ENCODE results near the gene FOXN3.

FOXN3 gene

GRCh38 chr14:89343356-89343755 is 73.7 kb downstream of the FOXN3 start:
- WGBS (ENCODE audit: extremely low coverage, insufficient coverage, insufficient read length), result no CpG with 5 or more reads among the region's 2 CpGs
- no peak overlapping the region for H3K14ac ChIP-seq (ENCODE audit: low read length)
- no peak overlapping the region for H2BK5ac ChIP-seq (ENCODE audit: low read depth, low read length, poor library complexity)
- no peak overlapping the region for H4K8ac ChIP-seq (ENCODE audit: low read depth, low read length)
- H3K4me1 ChIP-seq (ENCODE audit: control insufficient read depth in 1 of 2, insufficient read depth in 2 of 2, low read length in 2 of 2), result no peaks in the 10 kb centered on the region
- no peak overlapping the region for H3K23ac ChIP-seq (ENCODE audit: low read length)
- H4K91ac ChIP-seq (ENCODE audit: low read depth, low read length), result no peak overlapping the region
- no peaks in the 10 kb centered on the region for H3K79me1 ChIP-seq (ENCODE audit: low read length)
- H3K79me2 ChIP-seq (ENCODE audit: control insufficient read depth, insufficient read depth, low read length, poor library complexity), result peaks cover 2% of the 10 kb centered on the region
- no peak overlapping the region for H2BK12ac ChIP-seq (ENCODE audit: low read length)
- peaks cover 8 to 9% of the 10 kb centered on the region in 2 experiments for H3K36me3 ChIP-seq (ENCODE audit: control insufficient read depth in 1 of 2, insufficient read depth in 2 of 2, low read length in 2 of 2)
- H2AFZ ChIP-seq (ENCODE audit: insufficient read depth, low read length, poor library complexity), result no peak overlapping the region
- H3K27ac ChIP-seq (ENCODE audit: low read depth, low read length), result no peak overlapping the region
- H3K4me3 ChIP-seq (ENCODE audit: low read depth, low read length), result no peak overlapping the region
- no peak overlapping the region for H3K9ac ChIP-seq (ENCODE audit: low read length)
- no peaks in the 10 kb centered on the region for H3K27me3 ChIP-seq (ENCODE audit: insufficient read depth, low read length)
- no peak for DNase-seq
- no peaks in the 10 kb centered on the region for H3K9me3 ChIP-seq (ENCODE audit: insufficient read depth, low read depth, low read length)
- no peak overlapping the region for H3K4ac ChIP-seq (ENCODE audit: low read depth, low read length)
- H2BK120ac ChIP-seq (ENCODE audit: insufficient read depth, low read length, poor library complexity), result no peak overlapping the region
- H3K4me2 ChIP-seq (ENCODE audit: low read length), result no peak overlapping the region
- H4K12ac ChIP-seq (ENCODE audit: low read depth, low read length), result no peak overlapping the region
- H3K18ac ChIP-seq (ENCODE audit: low read length), result no peak overlapping the region
- H2AK5ac ChIP-seq (ENCODE audit: low read length), result no peak overlapping the region

DNA sequence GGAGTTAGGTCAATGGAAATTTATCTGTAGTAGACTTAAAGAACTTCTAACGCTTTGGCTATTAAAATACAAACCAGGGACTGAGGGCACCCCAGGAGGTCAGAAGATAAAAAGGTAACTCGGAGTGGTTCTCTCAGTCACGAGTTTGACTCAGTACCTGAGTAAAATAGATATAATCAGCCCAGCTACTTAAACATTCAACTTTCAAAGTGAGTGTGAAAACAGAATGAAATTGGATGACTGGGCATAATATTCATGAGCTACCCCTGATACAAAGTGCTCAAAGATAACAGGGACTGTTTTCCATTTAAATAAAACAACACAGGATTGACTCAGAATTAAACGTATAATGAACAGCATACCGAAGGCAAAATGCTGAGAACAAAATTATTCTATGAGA is 75.0 kb downstream of the FOXN3 start:
- H3K4me3 ChIP-seq (ENCODE audit: low read depth, low read length), result no peak overlapping the region
- no peaks in the 10 kb centered on the region for H3K27me3 ChIP-seq (ENCODE audit: insufficient read depth, low read length)
- H4K91ac ChIP-seq (ENCODE audit: low read depth, low read length), result no peak overlapping the region
- no peak overlapping the region for H4K12ac ChIP-seq (ENCODE audit: low read depth, low read length)
- no peak overlapping the region for H2BK120ac ChIP-seq (ENCODE audit: insufficient read depth, low read length, poor library complexity)
- peaks cover 0 to 3% of the 10 kb centered on the region in 2 experiments for H3K4me1 ChIP-seq (ENCODE audit: control insufficient read depth in 1 of 2, insufficient read depth in 2 of 2, low read length in 2 of 2)
- H3K79me1 ChIP-seq (ENCODE audit: low read length), result no peaks in the 10 kb centered on the region
- no peaks in the 10 kb centered on the region for H3K9me3 ChIP-seq (ENCODE audit: insufficient read depth, low read depth, low read length)
- H3K36me3 ChIP-seq (ENCODE audit: control insufficient read depth in 1 of 2, insufficient read depth in 2 of 2, low read length in 2 of 2), result peaks cover 2 to 5% of the 10 kb centered on the region in 2 experiments
- DNase-seq, result no peak
- H3K18ac ChIP-seq (ENCODE audit: low read length), result no peak overlapping the region
- no peak overlapping the region for H4K8ac ChIP-seq (ENCODE audit: low read depth, low read length)
- H3K4ac ChIP-seq (ENCODE audit: low read depth, low read length), result no peak overlapping the region
- no CpG with 5 or more reads among the region's 5 CpGs for WGBS (ENCODE audit: extremely low coverage, insufficient coverage, insufficient read length)
- H2BK12ac ChIP-seq (ENCODE audit: low read length), result no peak overlapping the region
- H3K79me2 ChIP-seq (ENCODE audit: control insufficient read depth, insufficient read depth, low read length, poor library complexity), result peaks cover 2% of the 10 kb centered on the region
- H3K23ac ChIP-seq (ENCODE audit: low read length), result no peak overlapping the region
- H3K27ac ChIP-seq (ENCODE audit: low read depth, low read length), result no peak overlapping the region
- H2AK5ac ChIP-seq (ENCODE audit: low read length), result no peak overlapping the region
- no peak overlapping the region for H3K14ac ChIP-seq (ENCODE audit: low read length)
- no peak overlapping the region for H3K9ac ChIP-seq (ENCODE audit: low read length)
- H2AFZ ChIP-seq (ENCODE audit: insufficient read depth, low read length, poor library complexity), result no peak overlapping the region
- H3K4me2 ChIP-seq (ENCODE audit: low read length), result no peak overlapping the region
- no peak overlapping the region for H2BK5ac ChIP-seq (ENCODE audit: low read depth, low read length, poor library complexity)

DNA sequence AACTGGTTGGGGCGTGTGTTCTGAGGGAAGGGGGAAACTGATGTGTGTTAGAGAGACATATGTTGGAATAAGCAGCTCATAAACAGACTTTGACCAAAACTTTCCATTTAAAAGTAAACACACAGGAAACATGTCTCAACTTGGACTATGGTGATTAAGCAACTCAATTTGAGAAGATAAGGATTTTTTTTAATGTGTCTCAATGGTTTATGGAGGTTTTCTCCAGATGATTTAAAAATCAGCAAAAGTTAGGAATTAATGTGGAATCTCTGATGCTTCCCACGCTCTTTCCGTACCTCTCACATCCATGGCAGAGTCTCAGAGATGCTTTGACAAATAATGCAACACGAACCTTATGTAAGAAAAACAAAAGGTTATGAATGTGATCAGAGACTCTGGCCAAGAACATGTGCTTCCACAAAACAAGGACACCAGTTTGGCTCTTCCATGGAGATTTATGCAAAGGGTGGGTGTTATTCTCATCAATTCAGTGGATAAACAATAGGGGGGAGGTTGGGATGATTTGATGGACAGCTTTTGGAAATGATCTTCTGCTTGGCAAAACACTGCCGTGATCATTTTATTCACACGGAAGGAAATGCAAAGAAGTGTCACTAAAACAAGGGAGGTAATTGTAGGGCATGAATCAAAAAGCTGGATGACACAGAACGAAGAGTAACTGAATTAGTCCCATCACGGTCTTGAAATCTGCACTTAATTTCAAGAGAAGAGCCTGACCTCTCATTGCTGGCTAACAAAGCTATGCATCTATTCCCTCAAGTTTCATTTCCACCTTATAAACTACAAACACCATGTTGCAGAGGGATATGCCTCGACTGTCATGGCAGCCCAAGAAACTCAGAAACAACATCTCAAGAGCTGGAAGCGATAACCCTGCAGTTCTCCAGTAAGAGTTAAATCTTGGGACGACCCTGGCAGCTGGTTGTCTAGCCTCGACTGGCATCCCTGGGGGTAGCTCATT is 76.5 kb downstream of the FOXN3 start:
- Histone ChIP-seq H2BK120ac (ENCODE audit: insufficient read depth, low read length, poor library complexity) (no peak overlapping the region), H4K8ac (ENCODE audit: low read depth, low read length) (no peak overlapping the region), H2BK12ac (ENCODE audit: low read length) (no peak overlapping the region), H3K9me3 (ENCODE audit: insufficient read depth, low read depth, low read length) (no peaks in the 10 kb centered on the region), H2AK5ac (ENCODE audit: low read length) (no peak overlapping the region), H3K18ac (ENCODE audit: low read length) (no peak overlapping the region), H3K4me1 (ENCODE audit: control insufficient read depth in 1 of 2, insufficient read depth in 2 of 2, low read length in 2 of 2) (peaks cover 0 to 5% of the 10 kb centered on the region in 2 experiments), H3K23ac (ENCODE audit: low read length) (no peak overlapping the region), H2BK5ac (ENCODE audit: low read depth, low read length, poor library complexity) (no peak overlapping the region), H3K9ac (ENCODE audit: low read length) (no peak overlapping the region), H3K4me3 (ENCODE audit: low read depth, low read length) (no peak overlapping the region), H3K36me3 (ENCODE audit: control insufficient read depth in 1 of 2, insufficient read depth in 2 of 2, low read length in 2 of 2) (peaks cover 2 to 3% of the 10 kb centered on the region in 2 experiments), H3K4me2 (ENCODE audit: low read length) (no peak overlapping the region), H3K14ac (ENCODE audit: low read length) (no peak overlapping the region), H3K27ac (ENCODE audit: low read depth, low read length) (no peak overlapping the region), H3K27me3 (ENCODE audit: insufficient read depth, low read length) (no peaks in the 10 kb centered on the region), H2AFZ (ENCODE audit: insufficient read depth, low read length, poor library complexity) (no peak overlapping the region), H4K91ac (ENCODE audit: low read depth, low read length) (no peak overlapping the region), H3K4ac (ENCODE audit: low read depth, low read length) (no peak overlapping the region), H4K12ac (ENCODE audit: low read depth, low read length) (no peak overlapping the region), H3K79me2 (ENCODE audit: control insufficient read depth, insufficient read depth, low read length, poor library complexity) (peaks cover 2% of the 10 kb centered on the region), H3K79me1 (ENCODE audit: low read length) (no peaks in the 10 kb centered on the region)
- WGBS (ENCODE audit: extremely low coverage, insufficient coverage, insufficient read length), result no CpG with 5 or more reads among the region's 12 CpGs
- no peak for DNase-seq

GRCh38 chr14:89339579-89339978 is 77.5 kb downstream of the FOXN3 start:
- Histone ChIP-seq H2BK5ac (ENCODE audit: low read depth, low read length, poor library complexity) (no peak overlapping the region), H3K4me1 (ENCODE audit: control insufficient read depth in 1 of 2, insufficient read depth in 2 of 2, low read length in 2 of 2) (peaks cover 0 to 5% of the 10 kb centered on the region in 2 experiments), H3K27me3 (ENCODE audit: insufficient read depth, low read length) (no peaks in the 10 kb centered on the region), H2BK120ac (ENCODE audit: insufficient read depth, low read length, poor library complexity) (no peak overlapping the region), H2AK5ac (ENCODE audit: low read length) (peak overlapping the region; percentile 29), H2AFZ (ENCODE audit: insufficient read depth, low read length, poor library complexity) (no peak overlapping the region), H3K9me3 (ENCODE audit: insufficient read depth, low read depth, low read length) (no peaks in the 10 kb centered on the region), H3K23ac (ENCODE audit: low read length) (no peak overlapping the region), H3K18ac (ENCODE audit: low read length) (peak overlapping the region; percentile 16), H3K14ac (ENCODE audit: low read length) (no peak overlapping the region), H4K91ac (ENCODE audit: low read depth, low read length) (no peak overlapping the region), H3K4ac (ENCODE audit: low read depth, low read length) (no peak overlapping the region), H4K12ac (ENCODE audit: low read depth, low read length) (peak overlapping the region; percentile 36), H3K4me3 (ENCODE audit: low read depth, low read length) (no peak overlapping the region), H2BK12ac (ENCODE audit: low read length) (no peak overlapping the region), H3K9ac (ENCODE audit: low read length) (no peak overlapping the region), H3K27ac (ENCODE audit: low read depth, low read length) (no peak overlapping the region), H3K36me3 (ENCODE audit: control insufficient read depth in 1 of 2, insufficient read depth in 2 of 2, low read length in 2 of 2) (peaks cover 0 to 2% of the 10 kb centered on the region in 2 experiments), H4K8ac (ENCODE audit: low read depth, low read length) (no peak overlapping the region), H3K4me2 (ENCODE audit: low read length) (no peak overlapping the region), H3K79me1 (ENCODE audit: low read length) (no peaks in the 10 kb centered on the region), H3K79me2 (ENCODE audit: control insufficient read depth, insufficient read depth, low read length, poor library complexity) (peaks cover 2% of the 10 kb centered on the region)
- no CpG with 5 or more reads among the region's 9 CpGs for WGBS (ENCODE audit: extremely low coverage, insufficient coverage, insufficient read length)
- DNase-seq, result no peak
